Thoracic aorta (tissue), 2 donors: ENCODE measurements around the gene BMAL1. TPM values are rescaled to one million over a fixed set of nuclear protein-coding genes. Genes with fewer than 3 reads are reported as not detected.

ENCODE experiments used
- ATAC-seq: fragments of 150-250 bp; one replicate; pipeline ENCODE4 v1.8.0; 2017; ENCODE audit warnings: low read depth; ENCODE audit not compliant: insufficient number of reproducible peaks, low FRiP score
- DNase-seq: peaks from one replicate; pipeline ENCODE4 v3.0.0-alpha.2; 2020; ENCODE audit warnings: low spot score
- H3K27ac ChIP-seq, 2 donors: fragments of 200-600 bp; sonication (generic); 1 replicate in 1 of 2; 2 replicates in 1 of 2; pipeline ENCODE4 v1.5.1; 2016; ENCODE audit warnings: mild to moderate bottlenecking in 2 of 2, moderate library complexity in 2 of 2
- H3K27me3 ChIP-seq: fragments of 200-600 bp; sonication (generic); replicated peaks from 2 replicates; pipeline ENCODE4 v1.6.0; 2016; ENCODE audit warnings: mild to moderate bottlenecking; ENCODE audit not compliant: insufficient read depth
- H3K36me3 ChIP-seq: fragments of 200-600 bp; sonication (generic); one replicate; pipeline ENCODE4 v1.5.1; 2016
- H3K4me1 ChIP-seq, 2 donors: fragments of 200-600 bp; sonication (generic); 1 replicate in 1 of 2; 2 replicates in 1 of 2; pipeline versions ENCODE4 v1.5.1 to v1.6.0; 2016; ENCODE audit warnings: low read depth in 2 of 2, mild to moderate bottlenecking in 1 of 2; ENCODE audit not compliant: control insufficient read depth in 1 of 2
- H3K4me3 ChIP-seq: fragments of 200-600 bp; sonication (generic); 2 replicates; pipeline ENCODE4 v1.5.1; 2016; ENCODE audit warnings: mild to moderate bottlenecking
- H3K9me3 ChIP-seq: fragments of 200-600 bp; sonication (generic); 2 replicates; pipeline ENCODE4 v1.5.1; 2016
- total RNA-seq, 2 donors: library from RNA; depleted of rRNA; stranded (reverse); fragments of >200 nt; gene quantifications; one replicate each; pipeline versions ENCODE4 v1.1.0 to v1.2.3, GENCODE V29; 2016
- TF ChIP-seq, protein P1 (sequence below): fragments of 200-600 bp; sonication (generic); IDR thresholded peaks from one replicate; pipeline ENCODE4 v1.5.1; 2019; ENCODE audit warnings: antibody characterized with exemption

BMAL1 gene
- total RNA-seq, 2 donors from 2014 or later = 21.8 to 40.8 TPM

DNA sequence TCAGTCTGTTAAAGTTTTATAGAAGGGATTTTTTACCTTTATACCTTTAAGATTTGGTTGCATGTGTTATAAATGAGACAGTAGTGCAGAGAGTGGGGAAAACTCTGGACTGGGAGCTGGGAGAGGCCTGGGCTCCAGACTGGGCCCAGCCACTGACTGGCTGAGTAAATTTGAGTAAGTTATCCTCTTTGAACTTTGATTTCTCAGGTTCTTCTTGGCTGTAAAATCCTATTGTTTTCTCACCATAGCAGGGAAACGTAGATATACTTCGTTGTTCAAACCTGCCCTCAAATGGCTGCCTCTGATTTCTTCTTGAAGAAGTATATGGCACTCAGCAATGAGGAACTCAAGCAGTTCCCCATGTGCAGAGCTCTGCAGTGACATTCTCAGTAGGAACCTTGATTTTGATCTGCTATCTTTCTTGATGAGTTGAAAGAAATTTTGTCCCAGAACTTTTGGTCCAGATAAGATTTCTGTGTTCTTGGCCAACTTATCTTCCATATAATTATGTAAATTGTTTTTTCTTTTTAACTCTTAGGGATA lies 8.8 kb downstream of the BMAL1 start:
- no peak for ATAC-seq
- peaks cover 4 to 24% of the 10 kb centered on the region in 2 donors for H3K4me1 ChIP-seq
- H3K9me3 ChIP-seq = no peaks in the 10 kb centered on the region
- DNase-seq = no peak
- no peaks in the 10 kb centered on the region for H3K36me3 ChIP-seq
- no peak overlapping the region for H3K4me3 ChIP-seq
- H3K27me3 ChIP-seq = no peaks in the 10 kb centered on the region
- no peak overlapping the region for H3K27ac ChIP-seq
- TF ChIP-seq, protein P1, sequence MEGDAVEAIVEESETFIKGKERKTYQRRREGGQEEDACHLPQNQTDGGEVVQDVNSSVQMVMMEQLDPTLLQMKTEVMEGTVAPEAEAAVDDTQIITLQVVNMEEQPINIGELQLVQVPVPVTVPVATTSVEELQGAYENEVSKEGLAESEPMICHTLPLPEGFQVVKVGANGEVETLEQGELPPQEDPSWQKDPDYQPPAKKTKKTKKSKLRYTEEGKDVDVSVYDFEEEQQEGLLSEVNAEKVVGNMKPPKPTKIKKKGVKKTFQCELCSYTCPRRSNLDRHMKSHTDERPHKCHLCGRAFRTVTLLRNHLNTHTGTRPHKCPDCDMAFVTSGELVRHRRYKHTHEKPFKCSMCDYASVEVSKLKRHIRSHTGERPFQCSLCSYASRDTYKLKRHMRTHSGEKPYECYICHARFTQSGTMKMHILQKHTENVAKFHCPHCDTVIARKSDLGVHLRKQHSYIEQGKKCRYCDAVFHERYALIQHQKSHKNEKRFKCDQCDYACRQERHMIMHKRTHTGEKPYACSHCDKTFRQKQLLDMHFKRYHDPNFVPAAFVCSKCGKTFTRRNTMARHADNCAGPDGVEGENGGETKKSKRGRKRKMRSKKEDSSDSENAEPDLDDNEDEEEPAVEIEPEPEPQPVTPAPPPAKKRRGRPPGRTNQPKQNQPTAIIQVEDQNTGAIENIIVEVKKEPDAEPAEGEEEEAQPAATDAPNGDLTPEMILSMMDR = no peak

DNA sequence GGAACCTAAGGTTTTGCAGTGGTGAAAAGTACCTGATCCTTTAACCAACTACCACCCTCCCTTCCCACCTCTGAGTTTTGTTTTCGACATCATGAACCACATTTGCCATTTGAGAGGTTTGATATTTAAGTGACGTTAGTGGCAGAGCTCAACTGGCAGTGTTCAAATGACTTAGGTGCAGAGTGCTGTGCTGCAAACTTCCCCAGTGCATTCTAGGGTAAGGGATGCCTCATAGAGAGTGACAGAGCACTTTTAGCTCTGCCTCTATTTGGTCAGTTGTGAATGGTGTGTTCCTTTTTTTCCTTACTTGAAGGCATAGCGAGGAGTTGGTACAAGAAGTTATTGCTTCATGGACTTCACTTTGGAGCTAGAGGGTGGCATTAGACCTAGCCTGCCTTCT lies 9.4 kb downstream of the BMAL1 start:
- ATAC-seq (no peak), DNase-seq (no peak)
- no peaks in the 10 kb centered on the region for H3K27me3 ChIP-seq
- H3K4me3 ChIP-seq = no peak overlapping the region
- TF ChIP-seq, protein P1 = no peak
- H3K4me1 ChIP-seq = peaks cover 4 to 24% of the 10 kb centered on the region in 2 donors
- no peaks in the 10 kb centered on the region for H3K9me3 ChIP-seq
- H3K36me3 ChIP-seq = no peaks in the 10 kb centered on the region
- H3K27ac ChIP-seq = no peak overlapping the region

DNA sequence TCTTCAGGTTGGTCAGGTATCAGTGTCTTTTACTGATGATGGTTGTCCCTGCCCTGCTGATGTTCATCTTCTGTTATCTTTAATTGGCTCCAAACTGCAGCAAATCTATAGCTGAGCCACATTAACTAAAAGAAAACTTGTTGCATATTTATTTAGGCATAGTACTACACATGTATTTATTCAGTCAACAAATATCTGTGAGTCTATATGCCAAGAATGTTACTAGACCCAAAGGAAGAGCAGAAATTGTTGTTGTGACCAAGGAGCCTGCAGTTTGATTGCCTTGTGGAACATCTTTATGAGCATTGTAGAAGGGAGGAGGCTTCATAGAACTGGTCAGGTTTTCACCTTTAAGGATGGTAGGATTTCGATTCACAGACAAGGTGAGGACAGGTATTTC lies 10.1 kb downstream of the BMAL1 start:
- ATAC-seq (no peak), DNase-seq (no peak)
- H3K4me3 ChIP-seq = no peak overlapping the region

DNA sequence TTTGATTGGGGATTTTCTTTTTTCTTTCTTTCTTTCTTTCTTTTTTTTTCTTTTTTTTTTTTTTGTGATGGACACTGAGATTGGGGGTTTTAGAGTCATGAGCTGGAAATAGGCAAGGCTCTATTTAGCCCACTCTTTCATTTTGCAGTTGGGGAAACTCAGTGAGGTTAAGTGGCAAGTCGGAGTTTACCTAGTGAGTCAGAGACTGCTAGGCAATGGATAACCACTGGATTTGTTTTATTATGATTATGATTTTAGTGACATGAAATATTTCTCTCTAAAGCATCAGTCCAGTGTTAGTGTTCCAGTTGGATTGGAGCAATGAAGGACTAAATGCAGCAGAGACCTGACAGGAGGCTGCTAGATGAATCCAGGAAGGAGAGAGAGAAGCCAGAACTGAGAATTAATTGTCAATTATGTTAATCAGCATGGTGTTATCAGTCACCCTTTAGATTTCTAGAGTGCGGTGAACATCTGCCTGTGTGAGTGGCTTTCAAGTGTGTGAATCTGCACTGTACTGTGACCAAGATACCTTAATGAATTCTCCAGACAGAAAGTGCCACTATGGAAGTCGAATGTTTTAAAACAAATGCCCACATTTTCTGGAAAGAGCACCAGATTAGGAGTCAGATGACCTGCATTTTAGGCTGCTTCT lies 10.9 kb downstream of the BMAL1 start:
- ATAC-seq = no peak
- Histone ChIP-seq H3K4me1 (peaks cover 4 to 24% of the 10 kb centered on the region in 2 donors), H3K9me3 (no peaks in the 10 kb centered on the region), H3K27ac (no peak overlapping the region), H3K27me3 (no peaks in the 10 kb centered on the region), H3K36me3 (no peaks in the 10 kb centered on the region), H3K4me3 (no peak overlapping the region)
- no peak for DNase-seq
- TF ChIP-seq, protein P1 = no peak

More for the DNA sequence above, 10.1 kb downstream of the BMAL1 start:
- Histone ChIP-seq H3K4me1 (peaks cover 4 to 24% of the 10 kb centered on the region in 2 donors), H3K9me3 (no peaks in the 10 kb centered on the region), H3K36me3 (no peaks in the 10 kb centered on the region), H3K27ac (no peak overlapping the region), H3K27me3 (no peaks in the 10 kb centered on the region)
- TF ChIP-seq, protein P1 = no peak

- TF ChIP-seq, protein P1 = no peak
- H3K4me1 ChIP-seq = peaks cover 4 to 24% of the 10 kb centered on the region in 2 donors
- H3K27me3 ChIP-seq = no peaks in the 10 kb centered on the region
- no peak overlapping the region for H3K4me3 ChIP-seq
- H3K27ac ChIP-seq = no peak overlapping the region
- no peaks in the 10 kb centered on the region for H3K36me3 ChIP-seq
- H3K9me3 ChIP-seq = no peaks in the 10 kb centered on the region
- ATAC-seq (no peak), DNase-seq (no peak)
Measured at GRCh38 chr11:13289081-13289480, 11.5 kb downstream of the BMAL1 start.
